ENCODE measurements around the gene C9orf152.

Gene C9orf152

GRCh38 chr9:110173322-110173642, 34.7 kb downstream of the C9orf152 start:
- in situ Hi-C loops (cut with MboI; ENCODE audit: low pct_unique_long_range_greater_than_20kb, low sequenced_read_pairs, unreplicated experiment): loop anchor here (25.0 kb wide), 1 partner anchor 111 kb away; no protein-coding TSS in a partner anchor
- TF ChIP-seq CTCF (IDR thresholded peaks at IDR 0.05; ENCODE audit: extremely low read depth, insufficient read depth, missing control alignments): no peak
- no peak for DNase-seq (ENCODE audit: low spot score)

GRCh38 chr9:110170357-110171257, 37.4 kb downstream of the C9orf152 start:
- in situ Hi-C loops (cut with MboI; ENCODE audit: low pct_unique_long_range_greater_than_20kb, low sequenced_read_pairs, unreplicated experiment): loop anchor here (25.0 kb wide), 1 partner anchor 108 kb away; no protein-coding TSS in a partner anchor
- DNase-seq (ENCODE audit: low spot score): no peak
- no peak for TF ChIP-seq CTCF (IDR thresholded peaks at IDR 0.05; ENCODE audit: extremely low read depth, insufficient read depth, missing control alignments)

GRCh38 chr9:110168486-110168885, 39.5 kb downstream of the C9orf152 start:
- in situ Hi-C loops (cut with MboI; ENCODE audit: low pct_unique_long_range_greater_than_20kb, low sequenced_read_pairs, unreplicated experiment): loop anchor here (25.0 kb wide), 1 partner anchor 106 kb away; no protein-coding TSS in a partner anchor
- no peak for DNase-seq (ENCODE audit: low spot score)
- TF ChIP-seq CTCF (IDR thresholded peaks at IDR 0.05; ENCODE audit: extremely low read depth, insufficient read depth, missing control alignments): no peak

- DNase-seq (ENCODE audit: low spot score): no peak
- no peak for TF ChIP-seq CTCF (IDR thresholded peaks at IDR 0.05; ENCODE audit: extremely low read depth, insufficient read depth, missing control alignments)
- in situ Hi-C loops (cut with MboI; ENCODE audit: low pct_unique_long_range_greater_than_20kb, low sequenced_read_pairs, unreplicated experiment): loop anchor here (25.0 kb wide), 1 partner anchor 100 kb away; no protein-coding TSS in a partner anchor
Measured at GRCh38 chr9:110161940-110162339, 46.0 kb downstream of the C9orf152 start.

GRCh38 chr9:110160685-110161084, 47.3 kb downstream of the C9orf152 start:
- TF ChIP-seq CTCF (IDR thresholded peaks at IDR 0.05; ENCODE audit: extremely low read depth, insufficient read depth, missing control alignments): no peak
- no peak for DNase-seq (ENCODE audit: low spot score)
- in situ Hi-C loops (cut with MboI; ENCODE audit: low pct_unique_long_range_greater_than_20kb, low sequenced_read_pairs, unreplicated experiment): loop anchor here (25.0 kb wide), 1 partner anchor 98 kb away; no protein-coding TSS in a partner anchor

- in situ Hi-C loops (cut with MboI; ENCODE audit: low pct_unique_long_range_greater_than_20kb, low sequenced_read_pairs, unreplicated experiment): loop anchor here (25.0 kb wide), 1 partner anchor 98 kb away; no protein-coding TSS in a partner anchor
- no peak for TF ChIP-seq CTCF (IDR thresholded peaks at IDR 0.05; ENCODE audit: extremely low read depth, insufficient read depth, missing control alignments)
- DNase-seq (ENCODE audit: low spot score): no peak
Measured at GRCh38 chr9:110160123-110160522, 47.8 kb downstream of the C9orf152 start.

Data from GM13977 (cell line).